C4-2B (cell line): Measurements from ENCODE around the gene LRP1B.

ENCODE experiments used
- CTCF ChIP-seq: fragments of 450-650 bp; conservative IDR thresholded peaks from 2 replicates; pipeline ENCODE4 v1.5.1; 2017; ENCODE audit warnings: mild to moderate bottlenecking
- ZFX ChIP-seq: fragments of 450-650 bp; IDR thresholded peaks from 2 replicates; pipeline ENCODE4 v1.6.1; 2017

- TF ChIP-seq CTCF: no peak
- no peak for TF ChIP-seq ZFX
Observed at GRCh38 chr2:140542627-140543026, 1588.2 kb downstream of the LRP1B start.
